NCI-H1436 treated with DMSO at 0.1 percent for 48 hours (cell line): ENCODE data around the gene GLG1.
"Not testable (repeated sequence)": the region's sequence is repeated elsewhere in the genome, so short reads cannot be mapped to it uniquely, and the experiment has no call there.

ENCODE experiments used
- DNase-seq: peaks from one replicate; lab custom pipeline; 2025; lab: John Stamatoyannopoulos, UW

The GLG1 gene

GRCh38 chr16:74606521-74607309 lies at the start of gene GLG1:
Gene GLG1 (minus strand): TSS chr16:74607114. CDS start chr16:74607094, 20 bp downstream.
- DNase-seq: peak; percentile 19

GRCh38 chr16:74654536-74655050 lies 47.7 kb upstream of the GLG1 start:
- DNase-seq: no peak

GRCh38 chr16:74652883-74653282 lies 46.0 kb upstream of the GLG1 start:
- not testable (repeated sequence) for DNase-seq

- DNase-seq: no peak
These were observed 45.3 kb upstream of the GLG1 start for GRCh38 chr16:74652249-74652648.

- no peak for DNase-seq
These were observed 44.9 kb upstream of the GLG1 start for GRCh38 chr16:74651841-74652240.

- DNase-seq: no peak
These were observed 44.2 kb upstream of the GLG1 start for GRCh38 chr16:74650966-74651567.

- DNase-seq: no peak
These were observed 43.1 kb upstream of the GLG1 start for GRCh38 chr16:74649839-74650504.

- DNase-seq: no peak
These were observed 35.1 kb upstream of the GLG1 start for GRCh38 chr16:74641969-74642368.

- DNase-seq: no peak
These were observed 31.0 kb upstream of the GLG1 start for GRCh38 chr16:74637742-74638453.

GRCh38 chr16:74635303-74635702 lies 28.4 kb upstream of the GLG1 start:
- DNase-seq: no peak

GRCh38 chr16:74633686-74634085 lies 26.8 kb upstream of the GLG1 start:
- DNase-seq: no peak

- no peak for DNase-seq
These were observed 20.7 kb upstream of the GLG1 start for GRCh38 chr16:74627506-74628220.

- no peak for DNase-seq
These were observed 20.0 kb upstream of the GLG1 start for GRCh38 chr16:74626741-74627416.

- no peak for DNase-seq
These were observed 18.8 kb upstream of the GLG1 start for GRCh38 chr16:74625500-74626350.

GRCh38 chr16:74623839-74624235 lies 16.9 kb upstream of the GLG1 start:
- no peak for DNase-seq

- no peak for DNase-seq
These were observed 16.4 kb upstream of the GLG1 start for GRCh38 chr16:74623214-74623838.

GRCh38 chr16:74622005-74622404 lies 15.1 kb upstream of the GLG1 start:
- no peak for DNase-seq

- DNase-seq: no peak
These were observed 10.4 kb upstream of the GLG1 start for GRCh38 chr16:74617206-74617788.

- no peak for DNase-seq
These were observed 4.8 kb upstream of the GLG1 start for GRCh38 chr16:74611721-74612120.
